GM19328 (cell line): ENCODE results near the gene MYO7A.

ENCODE experiments used
- ATAC-seq: cut with Tn5 transposase; IDR thresholded peaks from one replicate; pipeline ENCODE4 v1.9.1; 2021; ENCODE audit warnings: mild to moderate bottlenecking, moderate library complexity; ENCODE audit not compliant: unreplicated experiment

MYO7A gene

DNA sequence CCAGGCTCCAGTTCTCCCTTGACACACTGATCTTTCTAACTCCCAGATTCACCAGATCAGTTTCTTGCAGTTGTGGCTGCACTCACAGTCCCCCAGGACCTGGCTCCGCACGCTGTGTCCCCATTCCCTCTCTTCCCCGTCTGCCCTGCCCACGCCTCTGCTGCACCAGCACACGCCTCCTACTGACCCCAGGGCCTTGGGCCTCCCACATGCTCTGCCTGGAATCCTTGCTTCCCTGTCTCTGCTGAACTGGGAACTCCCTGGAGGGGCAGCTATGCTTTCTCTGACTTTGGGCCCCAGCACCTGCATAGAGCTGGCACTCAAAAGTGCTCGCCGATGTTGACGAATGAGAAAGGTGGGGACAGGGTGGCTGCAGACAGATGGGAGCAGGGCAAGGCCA, 68.9 kb downstream of the MYO7A start:
- ATAC-seq: no peak

DNA sequence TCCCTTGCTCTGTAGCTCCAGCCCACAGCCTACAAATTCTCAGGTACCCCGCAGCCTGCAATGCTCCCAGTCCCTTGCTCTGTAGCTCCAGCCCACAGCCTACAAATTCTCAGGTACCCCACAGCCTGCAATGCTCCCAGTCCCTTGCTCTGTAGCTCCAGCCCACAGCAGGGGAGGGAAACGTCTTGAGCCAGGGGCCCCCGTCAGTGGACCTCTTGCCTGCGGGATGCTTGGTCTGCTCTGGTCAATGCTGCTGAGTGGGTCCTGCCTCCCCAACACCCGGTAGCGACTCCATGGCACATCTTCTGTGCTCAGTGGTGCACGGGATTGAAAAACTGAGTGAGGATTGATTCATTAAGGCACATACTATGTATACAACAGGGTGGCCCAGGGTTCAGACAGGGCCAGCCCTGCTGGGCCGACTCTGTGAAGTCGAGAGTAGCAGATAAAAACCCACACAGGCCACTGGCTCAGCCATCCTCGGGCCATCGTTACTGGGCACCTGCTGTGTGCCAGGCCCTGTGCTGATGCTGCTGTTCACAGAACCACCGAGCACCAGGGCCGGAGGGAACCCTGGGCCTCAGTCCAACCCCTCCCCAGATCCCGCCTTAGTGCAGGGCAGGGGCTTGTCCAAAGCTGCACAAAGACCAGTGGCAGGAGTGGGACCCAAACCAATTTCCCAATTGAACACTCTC, 69.7 kb downstream of the MYO7A start:
- ATAC-seq: no peak

DNA sequence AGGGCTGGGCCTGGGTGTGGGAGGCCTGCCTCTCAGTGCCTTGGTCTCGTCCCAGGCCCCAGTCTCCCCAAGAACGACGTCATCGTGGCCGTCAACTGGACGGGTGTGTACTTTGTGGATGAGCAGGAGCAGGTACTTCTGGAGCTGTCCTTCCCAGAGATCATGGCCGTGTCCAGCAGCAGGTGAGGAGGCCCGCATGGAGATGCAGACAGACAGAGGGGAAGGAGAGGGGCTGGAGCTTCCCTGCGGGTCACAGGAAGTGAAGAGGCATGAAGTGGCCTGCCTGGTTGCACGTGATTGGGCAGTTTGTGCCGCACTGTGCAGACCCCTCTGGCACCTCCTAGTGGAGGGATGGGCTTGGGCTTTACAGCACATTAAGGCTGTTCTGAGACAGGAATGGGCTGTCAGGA, 70.4 kb downstream of the MYO7A start:
- ATAC-seq: no peak

DNA sequence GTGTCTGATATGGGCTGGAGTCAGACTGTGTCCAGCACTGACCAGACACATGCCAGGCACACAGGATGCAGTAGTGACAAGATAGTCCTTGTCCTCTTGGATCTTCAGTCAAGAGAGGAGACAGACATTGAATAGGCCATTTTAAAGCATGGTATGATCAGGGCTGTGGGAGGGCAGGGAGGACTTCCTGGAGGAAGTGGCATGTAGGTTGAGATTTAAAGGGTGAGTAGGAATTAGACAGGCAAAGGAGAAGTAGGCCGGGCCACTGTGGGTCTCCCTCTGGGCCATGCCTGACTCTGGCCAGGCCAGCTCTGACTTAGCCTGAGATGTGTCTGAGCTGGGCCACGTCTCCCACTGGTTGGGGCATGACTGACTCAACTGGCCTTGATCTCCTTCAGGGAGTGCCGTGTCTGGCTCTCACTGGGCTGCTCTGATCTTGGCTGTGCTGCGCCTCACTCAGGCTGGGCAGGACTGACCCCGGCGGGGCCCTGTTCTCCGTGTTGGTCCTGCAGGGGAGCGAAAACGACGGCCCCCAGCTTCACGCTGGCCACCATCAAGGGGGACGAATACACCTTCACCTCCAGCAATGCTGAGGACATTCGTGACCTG, 71.2 kb downstream of the MYO7A start:
- ATAC-seq: no peak

DNA sequence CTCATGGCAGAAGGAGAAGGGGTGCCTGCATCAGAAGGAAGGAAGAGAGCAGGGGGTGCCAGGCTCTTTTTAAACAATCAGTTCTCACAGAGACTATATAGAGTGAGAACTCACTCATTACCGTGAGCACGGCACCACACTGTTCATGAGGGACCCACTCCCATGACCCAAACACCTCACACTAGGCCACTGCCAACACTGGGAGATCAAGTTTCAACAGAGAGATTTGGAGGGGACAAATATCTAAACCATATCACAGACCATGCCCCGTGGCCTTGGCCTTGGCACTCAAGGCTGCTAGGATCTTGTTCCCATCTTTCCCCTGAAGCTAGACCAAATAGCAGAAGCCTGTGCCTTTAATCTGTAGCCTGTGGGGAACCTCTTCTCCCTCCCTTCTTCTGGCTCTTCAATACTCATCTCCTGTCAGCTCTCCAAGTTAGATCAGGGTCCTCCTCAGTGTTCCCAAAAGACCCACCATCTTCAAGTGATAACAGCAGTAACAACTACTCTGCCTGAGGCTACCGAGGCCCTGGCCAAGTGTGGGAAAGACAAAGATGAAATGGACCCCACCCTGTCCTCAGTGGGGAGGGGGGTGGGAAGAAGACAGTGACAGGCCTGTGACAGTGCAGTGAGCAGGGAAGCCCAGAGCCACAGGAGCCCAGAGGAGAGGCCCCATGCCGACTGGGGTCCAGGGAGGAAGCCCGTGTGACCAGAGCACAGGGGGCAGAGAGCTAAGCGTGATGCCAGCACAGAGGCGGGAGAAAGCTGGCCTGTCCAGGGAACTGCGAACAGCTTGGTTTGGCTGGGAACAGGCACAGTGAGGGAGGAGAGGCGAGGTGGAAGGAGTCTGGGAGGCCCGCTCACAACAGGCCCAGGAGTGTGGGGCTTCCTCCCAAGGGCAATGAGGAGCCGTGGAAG, 72.6 kb downstream of the MYO7A start:
- no peak for ATAC-seq

DNA sequence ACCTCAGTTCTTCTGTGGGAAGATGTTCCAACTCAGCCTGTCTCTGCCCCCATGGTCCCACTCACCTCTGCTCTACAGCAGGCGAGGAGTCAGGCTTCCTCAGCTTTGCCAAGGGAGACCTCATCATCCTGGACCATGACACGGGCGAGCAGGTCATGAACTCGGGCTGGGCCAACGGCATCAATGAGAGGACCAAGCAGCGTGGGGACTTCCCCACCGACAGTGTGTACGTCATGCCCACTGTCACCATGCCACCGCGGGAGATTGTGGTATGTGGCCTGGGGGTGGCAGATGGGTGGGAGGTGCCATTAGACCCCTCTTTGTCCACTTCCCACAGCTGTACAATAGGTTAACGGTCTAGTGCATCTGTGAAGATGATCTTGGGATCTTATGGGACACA, 73.3 kb downstream of the MYO7A start:
- ATAC-seq: no peak

DNA sequence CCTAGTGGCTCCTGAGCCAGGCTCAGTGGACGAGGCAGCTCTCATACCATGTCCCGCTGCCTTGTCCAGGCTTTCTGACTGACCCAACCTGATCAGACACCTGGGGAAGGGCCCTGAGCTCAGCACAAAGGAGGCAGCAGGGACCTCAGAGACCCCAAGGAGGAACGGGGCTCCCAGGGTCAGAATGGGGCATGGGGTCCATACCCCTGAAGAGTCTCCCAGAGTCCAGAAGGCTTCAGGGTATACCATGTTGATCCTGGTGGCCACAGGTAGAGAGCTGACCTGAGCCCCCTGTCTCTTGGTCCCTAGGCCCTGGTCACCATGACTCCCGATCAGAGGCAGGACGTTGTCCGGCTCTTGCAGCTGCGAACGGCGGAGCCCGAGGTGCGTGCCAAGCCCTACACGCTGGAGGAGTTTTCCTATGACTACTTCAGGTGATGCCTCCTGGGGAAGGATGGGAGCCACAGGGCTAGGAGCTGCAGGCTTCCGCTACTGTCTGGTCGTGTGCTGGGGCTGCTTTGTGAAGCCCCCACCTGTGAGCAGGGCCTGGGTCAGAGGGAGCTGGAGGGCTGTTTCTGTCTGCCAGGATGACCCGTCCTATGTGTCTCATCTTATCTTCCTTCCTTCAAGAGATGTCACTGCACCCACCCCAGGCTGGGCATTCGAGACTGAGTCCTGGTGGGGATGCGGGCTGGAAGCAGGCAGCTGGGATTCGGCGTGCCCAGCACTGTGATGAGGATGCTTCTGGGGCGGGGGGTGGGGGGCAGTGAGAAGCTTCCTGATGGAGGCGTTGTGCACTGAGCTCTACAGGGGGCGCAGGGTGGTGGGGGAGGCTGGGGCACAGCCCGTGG, 74.2 kb downstream of the MYO7A start:
- no peak for ATAC-seq

DNA sequence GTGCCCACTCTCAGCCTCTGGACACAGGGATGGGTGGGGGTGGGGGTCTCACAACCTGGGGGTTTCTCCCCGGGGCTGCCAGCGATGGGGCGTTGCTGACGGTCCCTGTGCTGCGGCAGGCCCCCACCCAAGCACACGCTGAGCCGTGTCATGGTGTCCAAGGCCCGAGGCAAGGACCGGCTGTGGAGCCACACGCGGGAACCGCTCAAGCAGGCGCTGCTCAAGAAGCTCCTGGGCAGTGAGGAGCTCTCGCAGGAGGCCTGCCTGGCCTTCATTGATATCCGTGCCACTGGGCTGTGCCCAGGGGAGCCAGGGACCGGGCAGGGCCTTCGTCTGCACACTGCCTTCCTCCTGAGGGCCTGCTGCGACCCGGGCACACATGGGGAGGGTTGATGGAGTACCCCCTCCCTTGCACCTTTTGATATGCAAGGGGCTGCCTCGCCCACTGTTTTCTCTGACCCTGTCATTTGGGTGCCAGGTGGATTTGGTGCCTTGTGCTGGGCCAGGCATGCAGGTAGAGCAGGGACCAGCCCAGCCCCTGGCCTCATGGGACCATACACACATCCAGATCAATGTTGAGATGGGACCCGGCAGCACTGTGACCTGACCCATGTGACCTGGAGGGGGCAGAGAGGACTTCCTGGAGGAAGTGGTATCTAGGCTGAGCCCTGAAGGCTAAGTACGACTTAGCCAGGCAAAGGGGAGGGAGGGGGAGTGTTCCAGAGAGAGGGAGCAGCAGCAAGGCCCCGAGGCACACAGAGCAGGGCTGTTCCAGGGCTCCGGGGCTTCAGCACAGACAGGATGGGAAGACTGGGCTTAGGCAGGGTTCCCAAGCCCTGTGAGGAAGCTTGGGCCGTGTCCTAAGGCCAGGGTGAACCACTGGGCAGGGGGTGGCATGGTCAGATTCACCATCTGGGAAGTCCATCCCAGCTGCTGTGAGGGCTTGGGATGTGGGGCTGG, 75.2 kb downstream of the MYO7A start:
- ATAC-seq: no peak

DNA sequence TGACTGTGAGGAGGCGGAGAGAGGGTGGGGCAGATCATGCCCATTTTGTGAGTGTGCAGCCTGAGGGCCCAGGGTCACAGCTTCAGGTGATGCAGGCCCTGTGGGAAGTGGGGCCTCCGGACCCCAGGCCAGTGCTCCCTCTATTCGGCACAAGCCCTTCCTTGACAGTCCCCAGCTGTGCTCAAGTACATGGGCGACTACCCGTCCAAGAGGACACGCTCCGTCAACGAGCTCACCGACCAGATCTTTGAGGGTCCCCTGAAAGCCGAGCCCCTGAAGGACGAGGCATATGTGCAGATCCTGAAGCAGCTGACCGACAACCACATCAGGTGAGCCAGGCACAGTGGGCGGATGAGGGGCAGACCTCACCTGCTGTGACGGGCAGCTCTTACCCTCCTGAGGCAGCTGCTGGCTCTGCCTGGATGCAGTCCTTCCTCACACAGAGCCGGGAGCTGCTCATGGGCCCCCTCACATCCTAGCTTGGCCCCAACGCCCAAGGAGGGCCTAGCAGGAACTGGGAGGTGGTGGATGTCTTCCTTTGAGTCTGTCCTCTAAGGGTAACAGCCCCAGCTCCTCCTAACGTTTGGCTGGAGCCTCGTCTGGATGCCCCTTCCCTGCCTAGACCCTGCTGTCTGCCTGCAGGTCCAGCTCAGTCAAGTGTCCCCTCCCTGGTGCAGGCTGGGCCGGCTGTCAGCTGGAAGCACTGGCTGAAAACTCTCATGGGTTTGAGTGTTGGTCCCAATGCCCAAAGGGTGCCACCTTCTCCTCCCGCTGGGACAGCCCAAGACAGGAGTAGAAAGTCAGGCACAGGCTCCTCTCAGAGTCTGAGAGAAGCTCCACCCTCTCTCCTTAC, 76.1 kb downstream of the MYO7A start:
- ATAC-seq: no peak

DNA sequence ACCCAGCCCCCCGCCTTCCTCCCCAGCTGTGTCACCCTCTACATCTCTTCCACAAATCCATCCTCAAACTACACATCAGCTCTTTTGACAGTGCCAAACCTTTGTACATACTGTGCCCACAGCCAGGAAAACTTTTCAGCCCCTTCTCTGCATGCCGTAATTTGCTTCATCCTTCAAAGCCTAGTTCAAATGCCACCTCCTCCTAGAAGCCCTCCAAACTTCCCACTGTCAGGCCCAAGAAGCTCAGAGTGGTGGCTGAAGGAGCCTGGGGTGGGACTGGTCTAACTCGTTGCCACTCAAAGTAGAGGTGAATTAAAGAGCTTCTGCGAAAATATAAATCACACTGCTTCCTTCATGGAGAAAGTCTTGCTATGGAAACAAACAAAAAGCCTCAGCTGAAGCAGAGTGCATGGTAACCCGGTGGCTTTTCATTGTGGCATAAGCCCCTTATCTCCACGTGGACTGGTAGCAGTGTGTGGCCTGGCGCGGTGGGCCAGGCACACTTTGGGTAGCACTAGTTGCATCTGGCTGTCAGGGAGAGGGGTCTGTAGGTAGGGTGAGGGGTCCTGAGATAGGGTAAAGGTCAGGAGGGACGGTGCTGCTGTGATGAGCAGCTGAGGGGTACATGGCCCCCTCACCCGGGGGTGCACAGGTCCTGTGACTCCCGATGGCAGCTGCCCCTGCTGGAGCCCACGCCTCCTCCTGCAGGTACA, 76.9 kb downstream of the MYO7A start:
- no peak for ATAC-seq

DNA sequence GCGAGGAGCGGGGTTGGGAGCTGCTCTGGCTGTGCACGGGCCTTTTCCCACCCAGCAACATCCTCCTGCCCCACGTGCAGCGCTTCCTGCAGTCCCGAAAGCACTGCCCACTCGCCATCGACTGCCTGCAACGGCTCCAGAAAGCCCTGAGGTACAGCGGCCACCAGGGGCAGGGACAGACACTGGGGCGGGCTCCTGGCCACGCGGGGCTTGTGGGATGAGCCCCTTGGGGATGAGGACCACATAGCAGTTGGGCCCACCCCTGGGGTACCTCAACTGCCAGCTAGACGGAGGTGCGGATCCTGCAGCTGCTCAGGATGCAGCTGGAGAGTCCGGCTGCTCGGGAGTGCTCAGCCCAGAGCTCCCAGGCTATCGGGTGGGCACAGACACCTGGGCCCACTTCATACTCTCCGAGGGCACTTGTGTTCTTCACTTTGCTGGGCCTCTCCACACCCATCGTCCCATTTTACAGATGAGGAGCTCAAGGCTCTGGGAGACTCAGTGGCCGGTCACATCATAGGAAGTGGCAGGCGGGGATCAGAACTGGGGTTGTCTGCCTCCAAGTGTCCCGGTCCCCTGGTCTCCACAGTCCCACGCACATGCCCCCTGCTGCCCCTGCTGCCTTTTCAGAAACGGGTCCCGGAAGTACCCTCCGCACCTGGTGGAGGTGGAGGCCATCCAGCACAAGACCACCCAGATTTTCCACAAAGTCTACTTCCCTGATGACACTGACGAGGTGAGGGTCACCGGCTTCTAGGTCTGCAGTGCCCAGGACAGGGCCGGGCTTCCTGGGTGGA, 77.6 kb downstream of the MYO7A start:
- ATAC-seq: no peak

DNA sequence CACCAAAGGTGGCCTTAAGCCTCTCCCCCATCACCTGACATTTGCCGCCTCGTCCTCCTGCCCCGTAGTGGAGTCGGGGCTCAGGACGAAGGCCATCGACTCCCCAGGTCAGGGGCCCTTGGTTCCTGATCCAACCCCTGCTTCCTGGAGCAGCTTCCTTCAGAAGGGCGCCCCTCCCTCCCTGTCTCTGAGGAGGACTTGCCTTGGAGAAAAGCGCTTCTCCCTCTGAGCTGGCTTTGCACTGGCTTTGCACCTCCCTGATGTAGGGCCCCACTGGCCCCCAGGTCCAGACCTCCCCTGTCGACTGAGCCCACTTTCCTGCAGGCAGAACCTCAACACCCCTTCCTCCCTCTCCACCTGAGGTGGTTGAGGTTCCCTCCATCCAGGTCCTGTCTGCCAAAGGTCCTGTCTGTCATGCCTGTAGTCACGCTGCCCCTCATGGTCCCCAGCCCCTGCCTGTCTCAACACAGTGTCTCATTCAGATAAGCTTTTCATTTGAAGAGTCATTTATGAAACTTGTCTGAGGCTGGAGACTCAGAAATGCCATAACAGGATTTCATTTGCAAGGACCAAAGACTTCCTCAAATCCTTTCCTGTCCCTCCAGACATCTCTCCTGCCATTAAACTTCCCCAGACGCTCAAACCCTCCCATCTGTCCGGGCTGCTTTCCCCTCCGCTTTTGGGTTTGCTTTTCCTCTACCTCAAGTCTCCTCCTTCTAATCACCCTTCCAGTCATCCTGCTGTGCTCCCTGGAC, 78.4 kb downstream of the MYO7A start:
- no peak for ATAC-seq

DNA sequence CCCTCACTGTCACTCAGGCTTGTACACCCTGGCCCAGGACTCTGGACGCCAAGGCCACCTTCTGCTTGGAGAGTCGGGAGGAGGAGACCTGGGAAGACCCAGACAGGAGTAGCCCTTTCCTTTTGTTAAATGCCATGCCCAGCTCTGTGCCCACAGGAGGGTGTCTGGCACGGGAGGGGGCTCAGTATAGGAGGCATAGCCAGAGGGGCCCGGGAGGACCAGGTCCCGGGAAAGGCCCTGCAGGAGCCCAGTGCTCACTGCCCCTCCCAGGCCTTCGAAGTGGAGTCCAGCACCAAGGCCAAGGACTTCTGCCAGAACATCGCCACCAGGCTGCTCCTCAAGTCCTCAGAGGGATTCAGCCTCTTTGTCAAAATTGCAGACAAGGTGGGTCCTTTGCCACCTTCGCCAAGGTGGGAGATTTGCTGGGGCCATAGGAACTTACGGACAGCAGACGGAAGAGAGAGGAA, 79.0 kb downstream of the MYO7A start:
- ATAC-seq: no peak

DNA sequence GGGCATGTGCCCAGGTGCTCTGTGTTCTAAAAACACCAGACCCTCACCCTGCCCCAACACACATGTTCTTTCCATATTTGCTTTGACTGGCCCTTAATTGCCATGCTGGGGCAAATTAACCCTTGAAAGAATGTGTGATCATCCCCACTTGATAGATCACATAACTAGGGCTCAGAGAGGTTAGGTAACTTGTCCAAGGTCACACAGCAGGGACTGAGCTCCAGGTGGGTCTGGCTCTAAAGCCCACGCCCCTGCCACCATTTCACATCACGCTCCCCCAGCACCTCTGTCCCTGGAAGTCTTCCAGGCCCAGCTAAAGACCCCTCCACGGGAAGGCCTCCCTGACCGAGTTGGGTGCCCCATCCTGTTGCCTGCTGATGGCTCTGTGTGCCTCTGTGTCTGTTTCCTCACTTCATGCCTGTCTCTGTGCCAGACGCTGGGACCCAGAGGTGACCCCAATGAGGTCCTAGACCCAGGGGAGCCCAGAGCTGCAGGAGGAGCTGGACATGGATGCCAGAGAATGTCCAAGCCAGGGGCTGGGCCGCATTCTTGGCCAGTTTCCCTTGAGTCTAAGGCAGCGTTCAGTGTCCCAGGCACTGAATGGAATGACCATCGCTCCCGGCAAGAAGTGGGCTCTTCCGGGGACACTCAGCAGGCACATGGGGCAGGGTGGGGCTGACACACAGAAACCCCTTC, 79.7 kb downstream of the MYO7A start:
- no peak for ATAC-seq

DNA sequence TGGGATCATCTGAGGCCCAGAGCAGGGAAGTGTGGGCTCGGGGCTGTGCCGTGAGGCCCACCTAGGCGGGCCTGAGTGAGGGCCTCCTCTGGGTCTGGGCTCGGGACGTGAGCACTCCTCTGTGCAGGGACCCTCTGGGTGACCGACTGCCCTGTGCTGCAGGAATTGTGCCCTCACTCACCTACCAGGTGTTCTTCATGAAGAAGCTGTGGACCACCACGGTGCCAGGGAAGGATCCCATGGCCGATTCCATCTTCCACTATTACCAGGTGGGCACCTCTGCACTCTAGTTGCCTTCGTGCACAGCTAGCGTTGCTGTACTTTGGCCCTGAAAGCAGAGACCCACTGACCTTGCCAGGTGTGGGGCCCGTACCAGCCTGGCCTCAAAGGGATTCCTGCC, 80.5 kb downstream of the MYO7A start:
- no peak for ATAC-seq

DNA sequence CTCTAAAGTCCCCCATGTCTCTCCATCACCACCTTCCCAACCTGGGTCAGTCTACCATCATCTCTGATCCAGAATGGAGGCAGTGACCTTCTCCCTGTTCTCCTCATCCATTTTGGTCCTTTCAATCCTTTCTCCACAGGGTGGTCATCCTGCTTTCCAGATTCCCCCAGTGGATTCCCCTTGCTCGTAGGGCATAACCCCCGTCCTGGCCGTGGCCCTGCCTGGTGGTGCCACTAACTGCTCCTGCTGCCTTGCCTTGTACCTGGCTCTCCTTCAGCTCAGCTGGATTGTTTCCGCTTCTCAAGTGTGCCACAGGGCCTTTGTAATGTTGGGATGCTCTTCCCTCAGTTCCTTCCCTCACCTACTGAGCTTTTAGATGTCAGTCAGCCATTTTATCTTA, 81.6 kb downstream of the MYO7A start:
- no peak for ATAC-seq
